Testis (tissue), 2 donors: ENCODE results near the gene GOLGA6L10.
"Not testable (repeated sequence)": the region's sequence is repeated elsewhere in the genome, so short reads cannot be mapped to it uniquely, and the experiment has no call there.

Experiments
- CTCF ChIP-seq, 3 experiments: fragments of 450-650 bp in 2 of 3; fragments of 200-600 bp in 1 of 3; sonication (generic) in 1 of 3; IDR thresholded peaks; one replicate each; pipeline ENCODE4 v1.5.1; 2016 to 2019; ENCODE audit warnings: antibody characterized with exemption in 3 of 3, mild to moderate bottlenecking in 2 of 3, moderate library complexity in 1 of 3
- POLR2A ChIP-seq: fragments of 450-650 bp; IDR thresholded peaks from one replicate; pipeline ENCODE4 v1.6.1; 2017; ENCODE audit warnings: antibody characterized with exemption, mild to moderate bottlenecking, moderate library complexity

- TF ChIP-seq CTCF (IDR thresholded peaks at IDR 0.05); POLR2A: not testable (repeated sequence)
Measured at GRCh38 chr15:82324831-82325230, 24.4 kb downstream of the GOLGA6L10 start.
